HepG2 (cell line): ENCODE results near the gene PA2G4. TPM values are rescaled to one million over a fixed set of nuclear protein-coding genes. Genes with fewer than 3 reads are reported as not detected.
A peak's percentile ranks its signal among the peaks of the same experiment; 100 is the strongest.

Experiments used
- HES4 ChIP-seq: sonication (generic); formaldehyde crosslinking; IDR thresholded peaks from 2 replicates; pipeline ENCODE4 v1.9.0; 2021; ENCODE audit warnings: mild to moderate bottlenecking, missing genetic modification reagents, borderline replicate concordance
- JARID2 ChIP-seq: sonication (generic); formaldehyde crosslinking; IDR thresholded peaks from 2 replicates; pipeline ENCODE4 v1.8.1; 2023; ENCODE audit warnings: missing genetic modification reagents, inconsistent platforms; ENCODE audit not compliant: insufficient replicate concordance
- NFE2 ChIP-seq: sonication (generic); formaldehyde crosslinking; IDR thresholded peaks from 2 replicates; pipeline ENCODE4 v1.4.0; 2020; ENCODE audit warnings: missing genetic modification reagents
- NR2F6 ChIP-seq, 2 experiments: IDR thresholded peaks; 2 replicates each; pipeline ENCODE4 v1.6.1; 2016; ENCODE audit warnings: antibody characterized with exemption in 1 of 2, mild to moderate bottlenecking in 1 of 2
- ZNF589 ChIP-seq: sonication (generic); formaldehyde crosslinking; conservative IDR thresholded peaks from 2 replicates; pipeline ENCODE4 v1.8.0; 2022; ENCODE audit warnings: mild to moderate bottlenecking, moderate library complexity, missing genetic modification reagents
- polyA plus RNA-seq, 8 experiments: library from polyadenylated mRNA; depleted of rRNA in 3 of 8; stranded (reverse) in 7 of 8; unstranded in 1 of 8; fragments of >200 nt; fragmentation: Illumina TruSeq in 4 of 8; extraction: Trizol in 4 of 8; gene quantifications; 2 replicates each; pipeline versions ENCODE4 v1.2.1 to v1.2.3, GENCODE V29; 2011 to 2016; ENCODE audit warnings: low read depth in 4 of 8, missing spikeins in 1 of 8, mixed read lengths in 1 of 8; ENCODE audit not compliant: insufficient read depth in 1 of 8
- total RNA-seq, 5 experiments: library from RNA; depleted of rRNA; stranded (reverse); fragments of >200 nt; fragmentation: Illumina TruSeq; extraction: Trizol; gene quantifications; 2 replicates each; pipeline ENCODE4 v1.2.3, GENCODE V29; 2016; ENCODE audit warnings: low read depth in 1 of 5
- TF ChIP-seq, protein P1 (sequence below): sonication (generic); formaldehyde crosslinking; IDR thresholded peaks from 2 replicates; pipeline ENCODE4 v1.5.1; 2020; ENCODE audit warnings: missing genetic modification reagents, mild to moderate bottlenecking, borderline replicate concordance
- TF ChIP-seq, protein P2 (sequence below): sonication (generic); formaldehyde crosslinking; IDR thresholded peaks from 2 replicates; pipeline ENCODE4 v1.4.0; 2020; ENCODE audit warnings: mild to moderate bottlenecking, missing genetic modification reagents
- TF ChIP-seq, protein P3 (sequence below): sonication (generic); formaldehyde crosslinking; IDR thresholded peaks from 2 replicates; pipeline ENCODE4 v1.4.0; 2020; ENCODE audit warnings: missing genetic modification reagents
- TF ChIP-seq, protein P4 (sequence below): sonication (generic); formaldehyde crosslinking; IDR thresholded peaks from 2 replicates; pipeline ENCODE4 v1.4.0; 2020; ENCODE audit warnings: missing genetic modification reagents
- TF ChIP-seq, protein P5 (sequence below): sonication (generic); formaldehyde crosslinking; IDR thresholded peaks from 2 replicates; pipeline ENCODE4 v1.8.1; 2022; ENCODE audit warnings: mild to moderate bottlenecking, missing genetic modification reagents
- TF ChIP-seq, protein P6 (sequence below): fragments of 450-650 bp; IDR thresholded peaks from 2 replicates; pipeline ENCODE4 v1.6.1; 2016
- TF ChIP-seq, protein P7 (sequence below): sonication (generic); formaldehyde crosslinking; IDR thresholded peaks from 2 replicates; pipeline ENCODE4 v1.4.0; 2020; ENCODE audit warnings: missing genetic modification reagents

The PA2G4 gene
- total and polyA plus RNA-seq, 2 of the 13 experiments (the other 11 are each of a cell fraction or from before 2014, with no cell fraction given), result 147 to 240 TPM

DNA sequence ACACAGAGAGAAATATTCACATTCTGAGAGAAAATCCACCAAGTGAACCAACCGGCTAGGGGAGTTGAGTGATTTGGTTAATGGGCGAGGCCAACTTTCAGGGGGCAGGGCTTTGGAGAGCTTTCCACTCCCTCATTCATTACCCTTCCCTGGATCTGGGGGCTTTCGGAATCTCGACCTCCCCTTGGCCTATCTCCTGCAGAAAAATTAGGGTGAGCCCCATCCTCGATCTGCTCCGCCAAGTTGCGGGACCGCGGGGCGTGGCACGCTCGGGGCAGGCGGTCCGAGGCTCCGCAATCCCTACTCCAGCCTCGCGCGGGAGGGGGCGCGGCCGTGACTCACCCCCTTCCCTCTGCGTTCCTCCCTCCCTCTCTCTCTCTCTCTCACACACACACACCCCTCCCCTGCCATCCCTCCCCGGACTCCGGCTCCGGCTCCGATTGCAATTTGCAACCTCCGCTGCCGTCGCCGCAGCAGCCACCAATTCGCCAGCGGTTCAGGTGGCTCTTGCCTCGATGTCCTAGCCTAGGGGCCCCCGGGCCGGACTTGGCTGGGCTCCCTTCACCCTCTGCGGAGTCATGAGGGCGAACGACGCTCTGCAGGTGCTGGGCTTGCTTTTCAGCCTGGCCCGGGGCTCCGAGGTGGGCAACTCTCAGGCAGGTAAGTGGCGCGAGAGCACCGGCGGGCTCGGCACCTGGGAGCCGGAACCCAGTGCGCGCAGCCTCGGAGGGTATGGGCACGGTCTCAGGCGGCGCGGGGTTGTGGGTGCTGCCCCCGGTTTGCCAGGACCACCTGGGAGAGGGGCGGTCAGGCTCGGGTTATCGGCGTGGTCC, 24.4 kb upstream of the PA2G4 start, which contains the start of gene ERBB3 (continued):
- TF ChIP-seq, protein P1, sequence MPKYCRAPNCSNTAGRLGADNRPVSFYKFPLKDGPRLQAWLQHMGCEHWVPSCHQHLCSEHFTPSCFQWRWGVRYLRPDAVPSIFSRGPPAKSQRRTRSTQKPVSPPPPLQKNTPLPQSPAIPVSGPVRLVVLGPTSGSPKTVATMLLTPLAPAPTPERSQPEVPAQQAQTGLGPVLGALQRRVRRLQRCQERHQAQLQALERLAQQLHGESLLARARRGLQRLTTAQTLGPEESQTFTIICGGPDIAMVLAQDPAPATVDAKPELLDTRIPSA (CRISPR knock-in tag), result peak; percentile 72; the same call in 1 of the 2 replicates
- TF ChIP-seq, protein P2, sequence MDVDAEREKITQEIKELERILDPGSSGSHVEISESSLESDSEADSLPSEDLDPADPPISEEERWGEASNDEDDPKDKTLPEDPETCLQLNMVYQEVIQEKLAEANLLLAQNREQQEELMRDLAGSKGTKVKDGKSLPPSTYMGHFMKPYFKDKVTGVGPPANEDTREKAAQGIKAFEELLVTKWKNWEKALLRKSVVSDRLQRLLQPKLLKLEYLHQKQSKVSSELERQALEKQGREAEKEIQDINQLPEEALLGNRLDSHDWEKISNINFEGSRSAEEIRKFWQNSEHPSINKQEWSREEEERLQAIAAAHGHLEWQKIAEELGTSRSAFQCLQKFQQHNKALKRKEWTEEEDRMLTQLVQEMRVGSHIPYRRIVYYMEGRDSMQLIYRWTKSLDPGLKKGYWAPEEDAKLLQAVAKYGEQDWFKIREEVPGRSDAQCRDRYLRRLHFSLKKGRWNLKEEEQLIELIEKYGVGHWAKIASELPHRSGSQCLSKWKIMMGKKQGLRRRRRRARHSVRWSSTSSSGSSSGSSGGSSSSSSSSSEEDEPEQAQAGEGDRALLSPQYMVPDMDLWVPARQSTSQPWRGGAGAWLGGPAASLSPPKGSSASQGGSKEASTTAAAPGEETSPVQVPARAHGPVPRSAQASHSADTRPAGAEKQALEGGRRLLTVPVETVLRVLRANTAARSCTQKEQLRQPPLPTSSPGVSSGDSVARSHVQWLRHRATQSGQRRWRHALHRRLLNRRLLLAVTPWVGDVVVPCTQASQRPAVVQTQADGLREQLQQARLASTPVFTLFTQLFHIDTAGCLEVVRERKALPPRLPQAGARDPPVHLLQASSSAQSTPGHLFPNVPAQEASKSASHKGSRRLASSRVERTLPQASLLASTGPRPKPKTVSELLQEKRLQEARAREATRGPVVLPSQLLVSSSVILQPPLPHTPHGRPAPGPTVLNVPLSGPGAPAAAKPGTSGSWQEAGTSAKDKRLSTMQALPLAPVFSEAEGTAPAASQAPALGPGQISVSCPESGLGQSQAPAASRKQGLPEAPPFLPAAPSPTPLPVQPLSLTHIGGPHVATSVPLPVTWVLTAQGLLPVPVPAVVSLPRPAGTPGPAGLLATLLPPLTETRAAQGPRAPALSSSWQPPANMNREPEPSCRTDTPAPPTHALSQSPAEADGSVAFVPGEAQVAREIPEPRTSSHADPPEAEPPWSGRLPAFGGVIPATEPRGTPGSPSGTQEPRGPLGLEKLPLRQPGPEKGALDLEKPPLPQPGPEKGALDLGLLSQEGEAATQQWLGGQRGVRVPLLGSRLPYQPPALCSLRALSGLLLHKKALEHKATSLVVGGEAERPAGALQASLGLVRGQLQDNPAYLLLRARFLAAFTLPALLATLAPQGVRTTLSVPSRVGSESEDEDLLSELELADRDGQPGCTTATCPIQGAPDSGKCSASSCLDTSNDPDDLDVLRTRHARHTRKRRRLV, result peak; percentile 35; the same call in 1 of the 2 replicates
- TF ChIP-seq ZNF589 (CRISPR knock-in tag) (peak; percentile 83), JARID2 (CRISPR knock-in tag) (no peak), NR2F6 (IDR thresholded peaks at IDR 0.05) (no peak), NR2F6 (CRISPR knock-in tag; IDR thresholded peaks at IDR 0.05) (no peak; the same call in 1 of the 2 replicates), HES4 (CRISPR knock-in tag) (peak; percentile 69; the same call in 1 of the 2 replicates), NFE2 (CRISPR knock-in tag) (no peak)
- TF ChIP-seq, protein P3, sequence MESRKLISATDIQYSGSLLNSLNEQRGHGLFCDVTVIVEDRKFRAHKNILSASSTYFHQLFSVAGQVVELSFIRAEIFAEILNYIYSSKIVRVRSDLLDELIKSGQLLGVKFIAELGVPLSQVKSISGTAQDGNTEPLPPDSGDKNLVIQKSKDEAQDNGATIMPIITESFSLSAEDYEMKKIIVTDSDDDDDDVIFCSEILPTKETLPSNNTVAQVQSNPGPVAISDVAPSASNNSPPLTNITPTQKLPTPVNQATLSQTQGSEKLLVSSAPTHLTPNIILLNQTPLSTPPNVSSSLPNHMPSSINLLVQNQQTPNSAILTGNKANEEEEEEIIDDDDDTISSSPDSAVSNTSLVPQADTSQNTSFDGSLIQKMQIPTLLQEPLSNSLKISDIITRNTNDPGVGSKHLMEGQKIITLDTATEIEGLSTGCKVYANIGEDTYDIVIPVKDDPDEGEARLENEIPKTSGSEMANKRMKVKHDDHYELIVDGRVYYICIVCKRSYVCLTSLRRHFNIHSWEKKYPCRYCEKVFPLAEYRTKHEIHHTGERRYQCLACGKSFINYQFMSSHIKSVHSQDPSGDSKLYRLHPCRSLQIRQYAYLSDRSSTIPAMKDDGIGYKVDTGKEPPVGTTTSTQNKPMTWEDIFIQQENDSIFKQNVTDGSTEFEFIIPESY (CRISPR knock-in tag), result no peak; the same call in 1 of the 2 replicates
- TF ChIP-seq, protein P4, sequence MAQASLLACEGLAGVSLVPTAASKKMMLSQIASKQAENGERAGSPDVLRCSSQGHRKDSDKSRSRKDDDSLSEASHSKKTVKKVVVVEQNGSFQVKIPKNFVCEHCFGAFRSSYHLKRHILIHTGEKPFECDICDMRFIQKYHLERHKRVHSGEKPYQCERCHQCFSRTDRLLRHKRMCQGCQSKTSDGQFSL (CRISPR knock-in tag), result peak; percentile 63
- TF ChIP-seq, protein P5, sequence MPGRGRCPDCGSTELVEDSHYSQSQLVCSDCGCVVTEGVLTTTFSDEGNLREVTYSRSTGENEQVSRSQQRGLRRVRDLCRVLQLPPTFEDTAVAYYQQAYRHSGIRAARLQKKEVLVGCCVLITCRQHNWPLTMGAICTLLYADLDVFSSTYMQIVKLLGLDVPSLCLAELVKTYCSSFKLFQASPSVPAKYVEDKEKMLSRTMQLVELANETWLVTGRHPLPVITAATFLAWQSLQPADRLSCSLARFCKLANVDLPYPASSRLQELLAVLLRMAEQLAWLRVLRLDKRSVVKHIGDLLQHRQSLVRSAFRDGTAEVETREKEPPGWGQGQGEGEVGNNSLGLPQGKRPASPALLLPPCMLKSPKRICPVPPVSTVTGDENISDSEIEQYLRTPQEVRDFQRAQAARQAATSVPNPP (CRISPR knock-in tag), result peak; percentile 74; the same call in 1 of the 2 replicates
- TF ChIP-seq, protein P6, sequence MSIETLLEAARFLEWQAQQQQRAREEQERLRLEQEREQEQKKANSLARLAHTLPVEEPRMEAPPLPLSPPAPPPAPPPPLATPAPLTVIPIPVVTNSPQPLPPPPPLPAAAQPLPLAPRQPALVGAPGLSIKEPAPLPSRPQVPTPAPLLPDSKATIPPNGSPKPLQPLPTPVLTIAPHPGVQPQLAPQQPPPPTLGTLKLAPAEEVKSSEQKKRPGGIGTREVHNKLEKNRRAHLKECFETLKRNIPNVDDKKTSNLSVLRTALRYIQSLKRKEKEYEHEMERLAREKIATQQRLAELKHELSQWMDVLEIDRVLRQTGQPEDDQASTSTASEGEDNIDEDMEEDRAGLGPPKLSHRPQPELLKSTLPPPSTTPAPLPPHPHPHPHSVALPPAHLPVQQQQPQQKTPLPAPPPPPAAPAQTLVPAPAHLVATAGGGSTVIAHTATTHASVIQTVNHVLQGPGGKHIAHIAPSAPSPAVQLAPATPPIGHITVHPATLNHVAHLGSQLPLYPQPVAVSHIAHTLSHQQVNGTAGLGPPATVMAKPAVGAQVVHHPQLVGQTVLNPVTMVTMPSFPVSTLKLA, result no peak
- TF ChIP-seq, protein P7, sequence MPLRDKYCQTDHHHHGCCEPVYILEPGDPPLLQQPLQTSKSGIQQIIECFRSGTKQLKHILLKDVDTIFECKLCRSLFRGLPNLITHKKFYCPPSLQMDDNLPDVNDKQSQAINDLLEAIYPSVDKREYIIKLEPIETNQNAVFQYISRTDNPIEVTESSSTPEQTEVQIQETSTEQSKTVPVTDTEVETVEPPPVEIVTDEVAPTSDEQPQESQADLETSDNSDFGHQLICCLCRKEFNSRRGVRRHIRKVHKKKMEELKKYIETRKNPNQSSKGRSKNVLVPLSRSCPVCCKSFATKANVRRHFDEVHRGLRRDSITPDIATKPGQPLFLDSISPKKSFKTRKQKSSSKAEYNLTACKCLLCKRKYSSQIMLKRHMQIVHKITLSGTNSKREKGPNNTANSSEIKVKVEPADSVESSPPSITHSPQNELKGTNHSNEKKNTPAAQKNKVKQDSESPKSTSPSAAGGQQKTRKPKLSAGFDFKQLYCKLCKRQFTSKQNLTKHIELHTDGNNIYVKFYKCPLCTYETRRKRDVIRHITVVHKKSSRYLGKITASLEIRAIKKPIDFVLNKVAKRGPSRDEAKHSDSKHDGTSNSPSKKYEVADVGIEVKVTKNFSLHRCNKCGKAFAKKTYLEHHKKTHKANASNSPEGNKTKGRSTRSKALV (CRISPR knock-in tag), result no peak; the same call in 1 of the 2 replicates
